Thyroid gland (tissue), 4 donors: ENCODE results near the gene DHRS4.
"Not testable (repeated sequence)": the region's sequence is repeated elsewhere in the genome, so short reads cannot be mapped to it uniquely, and the experiment has no call there.

Source experiments
- POLR2A ChIP-seq, 2 donors: fragments of 450-650 bp; IDR thresholded peaks; one replicate each; pipeline ENCODE4 v1.6.1; 2017; ENCODE audit warnings: antibody characterized with exemption in 2 of 2, mild to moderate bottlenecking in 2 of 2, moderate library complexity in 1 of 2
- TF ChIP-seq, protein P1 (sequence below), 6 experiments: fragments of 200-600 bp in 3 of 6; fragments of 450-650 bp in 3 of 6; sonication (generic) in 3 of 6; IDR thresholded peaks; one replicate each; pipeline ENCODE4 v1.5.1; 2016 to 2019; ENCODE audit warnings: antibody characterized with exemption in 6 of 6, mild to moderate bottlenecking in 2 of 6, inconsistent platforms in 1 of 6, moderate library complexity in 1 of 6

DNA sequence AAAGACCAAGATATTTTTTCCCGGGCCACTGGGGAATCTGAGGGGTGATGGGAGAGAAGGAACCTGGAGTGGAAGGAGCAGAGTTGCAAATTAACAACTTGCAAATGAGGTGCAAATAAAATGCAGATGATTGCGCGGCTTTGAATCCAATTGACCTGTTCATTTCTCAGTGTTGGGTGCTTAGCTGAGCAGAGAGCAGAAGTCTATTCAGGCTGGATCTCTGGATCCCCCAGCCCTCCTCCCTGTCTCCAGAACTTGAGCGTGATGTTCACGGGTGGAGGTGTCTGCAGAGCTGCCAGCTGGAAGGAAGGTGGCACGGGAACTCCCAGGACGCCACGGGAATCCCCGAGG is 15.5 kb downstream of the DHRS4 start:
- TF ChIP-seq, protein P1, sequence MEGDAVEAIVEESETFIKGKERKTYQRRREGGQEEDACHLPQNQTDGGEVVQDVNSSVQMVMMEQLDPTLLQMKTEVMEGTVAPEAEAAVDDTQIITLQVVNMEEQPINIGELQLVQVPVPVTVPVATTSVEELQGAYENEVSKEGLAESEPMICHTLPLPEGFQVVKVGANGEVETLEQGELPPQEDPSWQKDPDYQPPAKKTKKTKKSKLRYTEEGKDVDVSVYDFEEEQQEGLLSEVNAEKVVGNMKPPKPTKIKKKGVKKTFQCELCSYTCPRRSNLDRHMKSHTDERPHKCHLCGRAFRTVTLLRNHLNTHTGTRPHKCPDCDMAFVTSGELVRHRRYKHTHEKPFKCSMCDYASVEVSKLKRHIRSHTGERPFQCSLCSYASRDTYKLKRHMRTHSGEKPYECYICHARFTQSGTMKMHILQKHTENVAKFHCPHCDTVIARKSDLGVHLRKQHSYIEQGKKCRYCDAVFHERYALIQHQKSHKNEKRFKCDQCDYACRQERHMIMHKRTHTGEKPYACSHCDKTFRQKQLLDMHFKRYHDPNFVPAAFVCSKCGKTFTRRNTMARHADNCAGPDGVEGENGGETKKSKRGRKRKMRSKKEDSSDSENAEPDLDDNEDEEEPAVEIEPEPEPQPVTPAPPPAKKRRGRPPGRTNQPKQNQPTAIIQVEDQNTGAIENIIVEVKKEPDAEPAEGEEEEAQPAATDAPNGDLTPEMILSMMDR (IDR thresholded peaks at IDR 0.05) = not testable (repeated sequence)
- not testable (repeated sequence) for TF ChIP-seq POLR2A (IDR thresholded peaks at IDR 0.05)
